Breast epithelium (tissue), 3 donors: ENCODE results near the gene HCN4.

Experiments used
- CTCF ChIP-seq, 3 donors: fragments of 450-650 bp; IDR thresholded peaks; one replicate each; pipeline ENCODE4 v1.5.1; 2016 to 2017; ENCODE audit warnings: antibody characterized with exemption in 3 of 3, mild to moderate bottlenecking in 3 of 3, moderate library complexity in 3 of 3
- POLR2A ChIP-seq: fragments of 450-650 bp; IDR thresholded peaks from one replicate; pipeline ENCODE4 v1.6.1; 2016; ENCODE audit warnings: antibody characterized with exemption, mild to moderate bottlenecking, moderate library complexity

GRCh38 chr15:73389971-73390544, 21.3 kb upstream of the HCN4 start:
- TF ChIP-seq POLR2A (no peak), CTCF (IDR thresholded peaks at IDR 0.05) (no peak)
